ENCODE data around the gene SERHL2.

DNA sequence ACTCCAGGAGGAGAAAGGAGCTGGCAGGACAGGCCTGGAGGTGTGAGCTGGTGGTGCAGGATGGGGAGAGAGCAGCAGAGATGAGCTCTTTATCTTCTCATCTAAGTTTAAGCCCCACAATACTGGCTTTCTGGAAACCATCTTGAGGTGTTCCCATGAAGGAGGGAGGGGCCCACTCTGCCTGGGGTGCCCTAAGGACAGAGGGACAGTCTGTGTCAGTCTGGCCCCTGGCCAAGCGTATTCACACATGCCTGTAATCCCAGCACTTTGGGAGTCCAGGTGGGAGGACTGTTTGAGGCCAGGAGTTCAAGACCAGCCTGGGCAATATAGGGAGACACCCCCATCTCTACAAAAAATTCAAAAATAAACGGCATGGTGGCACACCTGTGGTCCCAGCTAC is 8.9 kb downstream of the SERHL2 start:
- TF ChIP-seq SMC3 (IDR thresholded peaks at IDR 0.05; ENCODE audit: low read depth, low read length) (no peak), RXRA (IDR thresholded peaks at IDR 0.05; ENCODE audit: borderline replicate concordance, low read depth) (no peak), RAD21 (IDR thresholded peaks at IDR 0.05; ENCODE audit: low read length) (no peak), FOSL2 (IDR thresholded peaks at IDR 0.05; ENCODE audit: borderline replicate concordance, low read depth) (no peak), POLR2AphosphoS5 (IDR thresholded peaks at IDR 0.05; ENCODE audit: low read depth, low read length) (no peak), EP300 (IDR thresholded peaks at IDR 0.05; ENCODE audit: borderline replicate concordance in 1 of 2, low read depth in 1 of 2, low read length in 1 of 2) (no peak), RFX5 (IDR thresholded peaks at IDR 0.05; ENCODE audit: low read length) (no peak)
- TF ChIP-seq, protein P1, sequence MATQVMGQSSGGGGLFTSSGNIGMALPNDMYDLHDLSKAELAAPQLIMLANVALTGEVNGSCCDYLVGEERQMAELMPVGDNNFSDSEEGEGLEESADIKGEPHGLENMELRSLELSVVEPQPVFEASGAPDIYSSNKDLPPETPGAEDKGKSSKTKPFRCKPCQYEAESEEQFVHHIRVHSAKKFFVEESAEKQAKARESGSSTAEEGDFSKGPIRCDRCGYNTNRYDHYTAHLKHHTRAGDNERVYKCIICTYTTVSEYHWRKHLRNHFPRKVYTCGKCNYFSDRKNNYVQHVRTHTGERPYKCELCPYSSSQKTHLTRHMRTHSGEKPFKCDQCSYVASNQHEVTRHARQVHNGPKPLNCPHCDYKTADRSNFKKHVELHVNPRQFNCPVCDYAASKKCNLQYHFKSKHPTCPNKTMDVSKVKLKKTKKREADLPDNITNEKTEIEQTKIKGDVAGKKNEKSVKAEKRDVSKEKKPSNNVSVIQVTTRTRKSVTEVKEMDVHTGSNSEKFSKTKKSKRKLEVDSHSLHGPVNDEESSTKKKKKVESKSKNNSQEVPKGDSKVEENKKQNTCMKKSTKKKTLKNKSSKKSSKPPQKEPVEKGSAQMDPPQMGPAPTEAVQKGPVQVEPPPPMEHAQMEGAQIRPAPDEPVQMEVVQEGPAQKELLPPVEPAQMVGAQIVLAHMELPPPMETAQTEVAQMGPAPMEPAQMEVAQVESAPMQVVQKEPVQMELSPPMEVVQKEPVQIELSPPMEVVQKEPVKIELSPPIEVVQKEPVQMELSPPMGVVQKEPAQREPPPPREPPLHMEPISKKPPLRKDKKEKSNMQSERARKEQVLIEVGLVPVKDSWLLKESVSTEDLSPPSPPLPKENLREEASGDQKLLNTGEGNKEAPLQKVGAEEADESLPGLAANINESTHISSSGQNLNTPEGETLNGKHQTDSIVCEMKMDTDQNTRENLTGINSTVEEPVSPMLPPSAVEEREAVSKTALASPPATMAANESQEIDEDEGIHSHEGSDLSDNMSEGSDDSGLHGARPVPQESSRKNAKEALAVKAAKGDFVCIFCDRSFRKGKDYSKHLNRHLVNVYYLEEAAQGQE (IDR thresholded peaks at IDR 0.05; ENCODE audit: low read depth, low read length) = no peak
- TF ChIP-seq, protein P2, sequence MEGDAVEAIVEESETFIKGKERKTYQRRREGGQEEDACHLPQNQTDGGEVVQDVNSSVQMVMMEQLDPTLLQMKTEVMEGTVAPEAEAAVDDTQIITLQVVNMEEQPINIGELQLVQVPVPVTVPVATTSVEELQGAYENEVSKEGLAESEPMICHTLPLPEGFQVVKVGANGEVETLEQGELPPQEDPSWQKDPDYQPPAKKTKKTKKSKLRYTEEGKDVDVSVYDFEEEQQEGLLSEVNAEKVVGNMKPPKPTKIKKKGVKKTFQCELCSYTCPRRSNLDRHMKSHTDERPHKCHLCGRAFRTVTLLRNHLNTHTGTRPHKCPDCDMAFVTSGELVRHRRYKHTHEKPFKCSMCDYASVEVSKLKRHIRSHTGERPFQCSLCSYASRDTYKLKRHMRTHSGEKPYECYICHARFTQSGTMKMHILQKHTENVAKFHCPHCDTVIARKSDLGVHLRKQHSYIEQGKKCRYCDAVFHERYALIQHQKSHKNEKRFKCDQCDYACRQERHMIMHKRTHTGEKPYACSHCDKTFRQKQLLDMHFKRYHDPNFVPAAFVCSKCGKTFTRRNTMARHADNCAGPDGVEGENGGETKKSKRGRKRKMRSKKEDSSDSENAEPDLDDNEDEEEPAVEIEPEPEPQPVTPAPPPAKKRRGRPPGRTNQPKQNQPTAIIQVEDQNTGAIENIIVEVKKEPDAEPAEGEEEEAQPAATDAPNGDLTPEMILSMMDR (IDR thresholded peaks at IDR 0.05) = no peak
